ENCODE results near the gene SRSF6.
A peak's percentile ranks its signal among the peaks of the same experiment; 100 is the strongest.

Gene SRSF6

GRCh38 chr20:43452404-43453126 is 5.1 kb upstream of the SRSF6 start:
- TF ChIP-seq CTCF (conservative IDR thresholded peaks at IDR 0.05), result no peak
- no peak overlapping the region for H3K27ac ChIP-seq

- H3K27ac ChIP-seq, result peak overlapping the region; percentile 100
These were observed 1.4 kb upstream of the SRSF6 start for GRCh38 chr20:43456252-43456651.

- TF ChIP-seq CTCF (conservative IDR thresholded peaks at IDR 0.05), result no peak
- peak overlapping the region; percentile 100 for H3K27ac ChIP-seq
These were observed 672 bp upstream of the SRSF6 start for GRCh38 chr20:43456809-43457639.

GRCh38 chr20:43458422-43458924 is 777 bp downstream of the SRSF6 start:
- H3K27ac ChIP-seq, result peak overlapping the region; percentile 100
- no peak for TF ChIP-seq CTCF (conservative IDR thresholded peaks at IDR 0.05)

GRCh38 chr20:43459022-43459942 is 1.6 kb downstream of the SRSF6 start:
- TF ChIP-seq CTCF (conservative IDR thresholded peaks at IDR 0.05), result no peak
- peak overlapping the region; percentile 100 for H3K27ac ChIP-seq

- H3K27ac ChIP-seq, result peak overlapping the region; percentile 100
- no peak for TF ChIP-seq CTCF (conservative IDR thresholded peaks at IDR 0.05)
These were observed 2.6 kb downstream of the SRSF6 start for GRCh38 chr20:43460172-43460829.

- TF ChIP-seq CTCF (conservative IDR thresholded peaks at IDR 0.05), result no peak
- peak overlapping the region; percentile 100 for H3K27ac ChIP-seq
These were observed 3.1 kb downstream of the SRSF6 start for GRCh38 chr20:43460830-43461200.
